Measurements from ENCODE around the gene MBD3.

DNA sequence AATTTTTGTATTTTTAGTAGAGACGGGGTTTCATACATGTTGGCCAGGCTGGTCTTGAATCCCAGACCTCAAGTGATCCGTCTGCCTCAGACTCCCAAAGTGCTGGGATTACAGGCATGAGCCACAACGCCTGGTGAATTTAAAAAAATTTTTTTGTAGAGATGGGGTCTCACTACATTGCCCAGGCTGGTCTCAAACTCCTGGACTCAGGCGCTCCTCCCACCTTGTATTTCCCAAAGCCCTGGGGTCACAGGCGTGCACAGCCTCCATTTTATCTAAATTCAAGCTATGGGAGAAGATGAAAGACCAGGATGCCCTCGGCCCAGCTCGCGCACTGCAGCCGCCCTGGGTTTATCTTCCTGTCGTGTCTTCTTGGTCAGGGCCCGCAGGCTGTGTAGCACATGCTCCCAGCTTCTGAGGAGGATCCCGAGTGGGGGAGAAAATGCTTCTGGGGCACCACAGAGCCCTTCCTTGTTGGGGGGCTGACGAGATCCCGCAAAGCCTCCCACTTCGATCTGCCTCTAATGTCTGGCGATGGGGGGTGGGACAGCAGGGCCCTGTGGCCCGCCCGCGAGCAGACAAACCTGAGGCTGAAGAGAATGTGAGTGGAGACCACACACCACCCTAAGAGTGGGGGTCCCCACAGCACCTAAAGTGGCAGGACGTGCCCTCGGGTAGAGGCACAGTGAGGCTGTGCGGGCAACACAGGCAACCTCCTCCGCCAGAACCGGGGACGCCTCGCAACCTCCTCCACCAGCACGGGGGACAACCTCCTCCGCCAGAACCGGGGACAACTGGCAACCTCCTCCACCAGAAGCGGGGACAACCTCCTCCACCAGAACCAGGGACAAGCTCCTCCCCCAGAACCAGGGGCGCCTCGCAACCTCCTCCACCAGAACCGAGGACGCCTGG, 43.9 kb upstream of the MBD3 start:
- TF ChIP-seq POLR2AphosphoS5 (IDR thresholded peaks at IDR 0.05; ENCODE audit: low read depth, low read length) (no peak), SIN3A (IDR thresholded peaks at IDR 0.05; ENCODE audit: borderline replicate concordance, insufficient read depth, low read length) (no peak), REST (IDR thresholded peaks at IDR 0.05; ENCODE audit: insufficient read depth in 1 of 2, low read depth in 2 of 2, low read length in 2 of 2) (no peak), TAF1 (IDR thresholded peaks at IDR 0.05; ENCODE audit: borderline replicate concordance, insufficient read depth, low read length) (no peak)

Data from PFSK-1 (cell line).